Stimulated activated CD8-positive, alpha-beta memory T cell treated with anti-CD3 and anti-CD28 coated beads, Interleukin-7, amount 100 ng/mL, for 48 hours (primary cell): ENCODE results near the gene FAM53A.
"Not testable (repeated sequence)": the region's sequence is repeated elsewhere in the genome, so short reads cannot be mapped to it uniquely, and the experiment has no call there.

ENCODE experiments used
- DNase-seq, 2 donors: peaks; one replicate each; pipeline ENCODE4 v3.0.0-alpha.2; 2020; ENCODE audit warnings: low read depth in 1 of 2; ENCODE audit errors: extremely low read depth in 1 of 2

The FAM53A gene

DNA sequence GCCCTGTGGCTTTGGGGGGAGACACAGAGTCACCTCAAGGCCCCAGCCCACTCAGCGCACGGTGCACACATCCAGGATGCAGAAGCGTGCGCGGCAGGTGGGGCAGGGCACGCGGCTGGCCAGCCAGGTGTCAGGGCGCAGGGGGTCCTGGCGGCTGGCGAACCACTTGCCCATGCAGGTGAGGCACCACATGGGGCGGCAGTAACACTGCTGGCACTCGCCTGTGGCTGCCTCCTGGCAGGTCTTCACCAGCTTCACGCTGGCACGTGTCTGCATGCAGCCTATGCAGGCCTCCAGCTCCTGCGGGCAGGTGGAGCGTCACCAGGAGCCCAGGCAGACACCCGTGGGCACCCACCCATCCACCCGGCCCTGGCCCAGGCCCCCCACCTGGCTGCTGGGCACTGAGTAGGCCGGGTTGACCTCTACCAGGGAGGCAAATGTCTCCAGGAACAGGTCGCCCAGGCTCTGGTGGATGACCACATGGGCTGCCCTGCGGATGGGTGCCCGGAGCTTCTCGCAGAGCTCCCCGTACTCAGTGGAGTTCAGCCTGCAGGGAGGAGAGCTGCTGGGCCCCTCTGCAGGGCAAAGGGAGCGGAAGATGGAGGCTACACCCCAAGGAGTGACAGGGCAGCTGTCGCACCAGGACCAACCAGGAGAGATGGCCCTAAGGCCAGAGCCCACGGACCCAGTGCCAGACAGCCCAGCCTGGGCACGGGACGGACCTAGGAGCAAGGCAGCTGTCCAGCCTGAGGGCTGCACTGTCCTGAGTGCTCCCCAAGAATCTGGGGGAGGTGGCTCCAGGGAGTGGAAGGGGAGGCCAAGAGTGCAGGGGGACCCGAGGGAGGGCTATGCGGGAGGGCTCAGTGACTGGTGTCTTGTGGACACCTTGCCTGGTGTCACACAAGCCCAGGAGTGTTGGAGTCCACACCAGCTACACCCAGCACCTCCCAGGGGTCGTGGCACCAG is 33.3 kb upstream of the FAM53A start:
- DNase-seq, result no peak

DNA sequence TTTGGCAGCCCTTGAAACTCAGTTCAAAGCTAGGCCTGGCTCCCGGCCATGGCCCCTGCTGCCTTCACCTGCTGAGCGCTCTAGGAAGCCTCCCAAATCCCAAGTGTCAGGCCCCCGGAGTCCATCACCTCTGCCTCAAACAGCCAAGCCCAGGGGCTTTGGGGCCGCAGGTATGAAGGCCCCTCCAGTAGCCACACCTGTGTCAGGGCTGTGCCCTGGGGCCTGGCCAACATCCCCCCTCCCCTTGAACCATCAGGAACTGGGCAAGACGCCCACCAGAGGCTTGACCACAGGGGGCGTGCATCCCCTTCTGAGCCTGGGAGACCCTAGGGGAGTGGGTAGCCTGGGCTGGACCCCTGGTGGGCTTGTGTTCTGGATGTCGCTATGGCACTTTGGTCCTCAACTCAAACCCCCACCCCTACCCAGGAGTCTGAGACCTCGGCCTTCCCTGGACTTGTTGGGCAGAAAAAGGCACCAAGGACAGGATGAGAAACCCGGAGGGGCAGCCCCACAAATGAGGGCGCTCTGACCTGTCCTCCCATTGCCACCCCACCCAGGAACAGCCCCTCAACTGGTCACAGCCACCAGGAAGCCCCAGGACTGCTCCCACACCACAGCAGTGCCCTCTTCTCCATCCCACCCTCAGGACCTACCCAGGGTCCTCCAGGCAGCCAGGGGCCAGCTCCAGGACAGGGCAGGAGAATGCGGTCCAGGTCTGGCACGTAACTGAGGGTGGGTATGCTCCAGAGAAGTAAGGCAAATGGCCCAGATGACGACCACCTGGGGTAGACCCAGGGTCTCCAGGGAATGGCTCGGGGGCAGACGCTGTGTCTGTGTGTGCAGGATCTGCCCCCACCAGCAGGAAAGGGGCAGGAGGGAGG is 32.2 kb upstream of the FAM53A start:
- no peak for DNase-seq

DNA sequence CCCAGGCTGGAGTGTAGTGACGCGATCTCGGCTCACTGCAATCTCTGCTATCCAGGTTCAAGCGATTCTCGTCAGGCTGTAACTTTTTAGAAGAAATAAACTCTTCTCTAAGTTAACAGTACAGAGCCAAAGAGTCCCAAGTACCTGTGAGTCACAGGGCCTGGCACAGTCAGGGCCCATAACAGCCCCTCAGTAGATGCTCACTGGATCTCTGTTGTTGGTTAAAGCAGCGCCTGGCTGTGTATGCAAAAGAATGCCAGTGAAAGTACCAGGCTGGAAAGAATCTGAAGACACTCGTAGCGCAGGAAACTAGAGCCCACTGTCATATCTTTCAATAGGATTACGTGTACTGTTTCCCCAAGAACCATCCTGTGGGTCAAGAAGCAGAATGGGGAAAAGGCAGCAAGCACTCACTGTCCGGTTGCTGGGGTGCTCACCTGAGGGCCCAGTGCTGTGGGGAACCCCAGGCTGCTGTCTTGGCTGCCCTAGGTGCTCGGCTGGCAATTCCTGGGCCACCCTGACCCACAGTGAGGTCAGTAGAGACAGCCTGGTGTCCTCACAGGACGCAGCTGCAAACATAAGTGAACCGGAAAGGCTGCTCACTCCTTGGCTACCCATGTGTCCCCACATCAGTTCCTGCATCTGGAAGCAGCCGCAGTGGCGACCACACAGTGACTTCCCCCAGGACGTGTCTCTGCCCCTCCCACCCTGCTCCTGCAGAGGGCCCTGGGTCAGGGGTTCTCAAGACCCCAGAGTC is 31.1 kb upstream of the FAM53A start:
- no peak for DNase-seq

DNA sequence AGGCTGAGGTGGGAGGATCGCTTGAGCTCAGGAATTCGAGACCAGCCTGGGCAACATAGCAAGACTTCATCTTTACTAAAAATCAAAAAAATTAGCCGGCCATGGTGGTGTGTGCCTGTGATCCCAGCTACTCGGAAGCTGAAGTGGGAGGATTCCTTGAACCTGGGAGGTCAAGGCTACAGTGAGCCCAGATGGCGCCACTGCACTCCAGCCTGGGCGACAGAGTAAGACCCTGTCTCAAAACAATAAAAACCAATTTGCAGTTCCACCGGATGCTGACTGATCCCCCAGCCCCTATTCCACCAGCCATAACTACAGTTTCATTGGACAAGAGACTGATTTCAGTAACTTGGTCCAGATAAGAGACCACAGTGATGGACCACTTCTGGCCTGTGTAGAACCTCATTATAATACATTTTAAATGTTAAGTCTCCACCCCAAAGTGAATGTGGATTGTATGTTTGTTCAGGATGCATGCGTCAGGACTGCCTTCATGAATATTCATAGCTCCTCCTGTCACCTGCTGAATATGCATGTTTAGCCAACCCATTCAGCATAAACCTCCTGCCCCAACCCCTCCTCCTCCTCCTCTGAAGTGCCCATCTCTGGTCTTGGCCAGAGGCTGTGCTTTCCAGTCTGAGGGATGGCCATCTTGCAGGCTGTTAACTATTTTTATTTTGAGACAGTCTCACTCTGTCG is 30.3 kb upstream of the FAM53A start:
- DNase-seq, result no peak

DNA sequence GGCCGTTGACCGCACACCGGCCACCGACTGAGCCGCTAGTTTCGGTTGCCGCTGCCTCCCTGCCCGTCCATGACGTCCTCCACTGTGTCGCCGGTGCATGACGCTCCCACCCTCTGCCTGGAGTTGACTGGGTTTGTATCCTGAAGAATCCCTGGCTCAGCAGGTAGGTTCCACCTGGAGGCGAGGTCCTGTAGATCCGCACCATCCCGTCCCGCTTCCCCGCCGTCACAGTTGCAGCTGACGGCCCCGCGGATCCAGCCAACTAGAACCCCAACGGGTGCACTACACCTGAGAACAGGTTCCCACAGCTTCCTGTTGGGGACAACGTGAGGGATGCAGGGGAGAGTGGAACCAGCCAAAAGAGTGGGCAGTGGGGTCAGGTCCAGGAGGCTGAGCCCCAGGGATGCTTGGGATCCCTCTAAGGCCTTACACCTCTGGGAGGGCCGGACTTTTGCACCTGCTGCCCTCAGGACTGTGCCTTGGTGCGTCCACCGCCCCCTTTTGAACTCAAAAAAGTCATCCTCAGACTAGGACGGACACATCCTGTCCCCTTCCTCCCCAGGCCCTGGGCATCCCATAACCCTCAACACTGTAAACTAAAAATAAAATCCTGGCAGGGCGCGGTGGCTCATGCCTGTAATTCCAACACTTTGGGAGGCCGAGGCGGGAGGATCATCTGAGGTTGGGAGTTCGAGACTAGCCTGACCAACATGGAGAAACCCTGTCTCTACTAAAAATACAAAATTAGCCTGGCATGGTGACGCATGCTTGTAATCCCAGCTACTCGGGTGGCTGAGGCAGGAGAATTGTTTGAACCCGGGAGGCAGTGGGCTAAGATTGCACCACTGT is 29.1 kb upstream of the FAM53A start:
- no peak for DNase-seq

DNA sequence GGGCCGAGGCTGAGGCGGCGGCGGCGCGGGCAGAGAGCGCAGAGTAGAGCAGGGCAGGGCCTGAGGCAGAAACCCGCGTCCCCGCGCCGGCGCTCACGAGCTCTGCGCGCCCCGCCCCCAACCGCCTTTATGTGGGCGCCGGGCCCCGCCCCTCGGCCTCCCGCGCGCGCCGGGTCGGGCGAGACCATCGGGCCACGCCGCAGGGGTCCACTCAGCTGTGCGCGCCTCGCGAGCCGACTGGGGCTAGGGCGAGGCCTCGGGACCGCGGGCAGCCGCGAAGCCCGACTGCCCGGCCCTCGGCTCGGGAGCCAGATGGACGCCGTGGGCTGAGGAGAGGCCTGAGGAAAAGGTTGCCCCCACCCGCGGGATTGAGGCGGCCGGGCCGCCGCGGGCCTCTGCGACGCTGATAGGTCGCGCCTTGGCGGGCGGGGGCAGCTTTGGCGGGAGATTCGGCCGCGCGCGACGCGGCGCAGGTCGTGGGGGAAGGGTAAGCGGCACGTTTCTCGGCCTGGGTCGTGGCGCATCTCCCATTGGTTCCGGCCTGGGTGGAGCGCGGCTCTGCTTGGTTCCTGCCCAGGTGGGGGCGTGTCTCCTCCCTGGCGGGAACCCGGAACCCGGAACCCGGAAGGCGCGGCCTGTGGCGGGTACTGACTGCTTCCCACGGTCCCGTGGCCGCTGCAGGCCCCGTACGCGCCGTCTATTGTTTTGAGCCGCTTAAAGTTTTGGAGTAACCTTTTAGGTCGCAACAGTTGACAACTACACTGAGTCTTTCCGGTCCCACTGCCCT is 28.3 kb upstream of the FAM53A start, which contains the start of gene SLBP:
Gene SLBP, minus strand, starts transcription at position 104 of the 787 bp plus-strand sequence. CDS start 131 bp downstream, outside the sequence.
- peak; percentile 98 to 99 for DNase-seq

DNA sequence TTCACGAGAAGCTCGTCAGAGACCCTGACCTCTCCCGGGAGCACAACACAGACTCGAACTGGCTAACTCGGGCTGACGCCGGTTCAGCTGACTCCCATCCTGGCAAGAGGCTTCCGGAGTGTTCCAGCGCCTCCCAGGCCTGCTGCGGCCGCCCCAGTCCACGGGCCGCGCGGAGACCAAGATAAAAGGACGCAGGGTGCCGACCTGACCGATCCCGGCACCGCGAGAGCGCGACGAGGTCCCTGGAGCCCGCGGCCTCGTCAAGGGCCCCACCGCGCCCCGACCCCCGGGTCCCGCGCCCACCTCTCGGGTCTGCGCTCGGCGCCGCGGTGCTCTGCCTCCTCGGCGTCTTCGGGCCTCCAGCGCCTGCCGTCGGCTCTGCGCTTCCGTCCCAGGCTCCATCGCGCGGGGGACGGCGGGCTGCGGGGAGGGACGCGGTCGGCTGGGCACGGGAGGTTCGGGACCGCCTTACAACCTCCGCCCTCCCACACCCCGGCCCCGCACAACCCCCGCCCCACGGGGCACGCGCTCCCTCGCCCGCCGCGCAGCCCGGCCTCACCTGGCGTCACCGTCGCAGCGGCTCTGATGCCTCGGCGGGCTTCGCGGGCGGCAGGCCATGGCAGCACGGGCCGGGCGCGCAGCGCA is 27.6 kb upstream of the FAM53A start:
- no peak for DNase-seq

DNA sequence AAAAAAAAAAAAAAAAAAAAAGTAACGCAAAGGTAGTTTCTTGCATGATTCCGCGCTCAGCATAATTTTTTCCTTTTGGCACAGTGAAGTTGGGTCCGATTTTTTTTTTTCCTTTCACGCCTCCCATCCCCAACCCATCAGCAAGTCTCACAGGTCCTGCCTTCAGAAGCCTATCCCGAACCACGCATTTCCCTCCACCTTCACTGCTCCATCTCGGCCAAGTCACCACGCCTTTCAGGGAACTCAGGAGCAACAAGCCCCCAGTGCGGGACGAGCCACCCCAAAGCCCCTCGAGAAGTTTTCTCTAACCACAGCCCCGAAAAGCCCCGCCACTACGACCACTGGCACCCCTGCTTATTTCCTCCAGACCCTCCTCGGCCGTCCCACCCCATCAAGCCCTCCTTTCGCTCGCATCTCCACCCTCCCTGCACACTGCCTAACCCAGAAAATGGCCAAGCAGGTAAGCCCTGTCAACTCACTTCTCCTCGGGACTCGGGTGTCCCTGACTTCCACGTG is 27.0 kb upstream of the FAM53A start:
- DNase-seq, result no peak

DNA sequence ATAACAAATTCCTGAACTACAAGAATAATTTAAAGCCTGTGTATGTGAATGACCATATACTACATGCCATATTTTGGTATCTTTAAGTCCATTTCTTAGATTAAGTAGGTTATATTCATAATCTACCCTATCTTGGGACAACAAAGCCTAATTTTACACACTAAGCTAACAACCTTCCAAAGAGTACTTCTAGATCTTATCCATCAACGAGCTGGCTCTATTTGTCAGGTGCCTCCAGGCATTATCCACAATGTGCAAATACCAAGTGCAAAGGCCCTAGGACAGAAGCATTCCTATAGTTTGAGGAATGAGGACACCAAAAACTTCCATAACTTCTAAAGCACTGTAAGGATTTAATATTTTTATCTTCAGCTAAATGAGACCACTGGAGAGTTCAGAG is 24.5 kb upstream of the FAM53A start:
- no peak for DNase-seq

DNA sequence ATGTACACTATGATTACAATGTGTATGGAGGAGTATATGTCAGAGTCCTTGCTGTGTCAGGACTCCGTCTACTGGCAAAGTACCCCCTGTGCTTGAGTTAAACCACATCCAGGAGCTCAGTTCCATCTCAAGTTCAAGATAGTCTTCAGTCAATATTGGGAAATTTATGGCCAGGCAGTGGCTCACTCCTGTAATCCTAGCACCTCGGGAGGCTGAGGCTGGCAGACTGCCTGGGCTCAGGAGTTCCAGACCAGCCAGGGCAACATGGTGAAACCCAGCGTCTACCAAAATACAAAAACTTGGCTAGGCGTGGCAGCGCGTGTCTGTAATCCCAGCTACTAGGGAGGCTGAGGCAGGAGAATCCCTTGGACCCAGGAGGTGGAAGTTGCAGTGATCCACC is 22.2 kb upstream of the FAM53A start:
- no peak for DNase-seq

DNA sequence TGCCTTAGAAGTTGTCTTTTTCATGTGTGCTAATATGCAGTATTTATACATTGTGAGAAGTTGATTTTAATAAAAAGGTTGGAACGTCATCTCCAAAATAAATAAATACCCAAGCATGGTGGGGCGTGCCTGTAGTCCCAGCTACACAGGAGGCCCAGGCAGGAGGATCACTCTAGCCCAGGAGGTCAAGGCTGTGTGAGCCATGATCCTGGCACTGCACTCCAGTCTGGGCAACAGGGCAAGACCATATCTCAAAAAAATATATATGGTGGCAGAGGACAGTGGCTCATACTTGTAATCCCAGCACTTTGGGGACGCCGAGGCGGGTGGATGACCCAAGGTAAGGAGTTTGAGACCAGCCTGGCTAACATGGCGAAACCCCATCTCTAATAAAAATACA is 21.6 kb upstream of the FAM53A start:
- no peak for DNase-seq

DNA sequence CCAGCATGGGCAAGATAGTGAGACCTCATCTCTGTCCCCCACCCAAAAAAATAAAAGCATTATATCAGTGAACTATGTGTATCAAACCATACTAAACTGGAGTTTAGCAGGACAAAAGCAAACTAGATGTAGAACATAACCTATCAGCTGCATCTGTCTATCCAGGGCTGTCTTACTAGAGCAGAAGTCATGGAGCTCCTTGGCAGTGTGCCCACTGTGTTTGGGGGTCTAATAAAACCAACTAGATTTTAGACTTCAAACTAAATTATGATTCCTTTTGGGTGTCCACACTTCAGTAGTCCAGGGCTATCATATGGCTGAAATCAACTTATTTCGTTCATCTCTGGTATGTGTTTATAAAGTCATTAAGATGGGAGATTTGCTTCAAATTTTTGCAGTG is 19.8 kb upstream of the FAM53A start:
- no peak for DNase-seq

DNA sequence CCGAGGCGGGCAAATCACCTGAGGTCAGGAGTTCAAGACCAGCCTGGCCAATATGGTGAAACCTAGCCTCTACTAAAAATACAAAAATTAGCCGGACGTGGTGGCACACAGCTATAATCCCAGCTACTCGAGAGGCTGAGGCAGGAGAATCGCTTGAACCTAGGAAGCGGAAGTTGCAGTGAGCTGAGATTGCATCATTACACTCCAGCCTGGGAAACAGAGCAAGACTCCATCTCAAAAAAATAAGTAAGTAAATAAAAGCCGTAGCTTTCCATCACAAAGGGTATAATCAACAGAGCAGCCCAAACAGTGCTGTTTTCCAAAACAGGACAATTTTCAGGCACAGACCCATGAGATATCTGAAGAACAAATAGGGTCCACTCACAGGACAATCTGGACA is 17.6 kb upstream of the FAM53A start:
- DNase-seq, result not testable (repeated sequence)

DNA sequence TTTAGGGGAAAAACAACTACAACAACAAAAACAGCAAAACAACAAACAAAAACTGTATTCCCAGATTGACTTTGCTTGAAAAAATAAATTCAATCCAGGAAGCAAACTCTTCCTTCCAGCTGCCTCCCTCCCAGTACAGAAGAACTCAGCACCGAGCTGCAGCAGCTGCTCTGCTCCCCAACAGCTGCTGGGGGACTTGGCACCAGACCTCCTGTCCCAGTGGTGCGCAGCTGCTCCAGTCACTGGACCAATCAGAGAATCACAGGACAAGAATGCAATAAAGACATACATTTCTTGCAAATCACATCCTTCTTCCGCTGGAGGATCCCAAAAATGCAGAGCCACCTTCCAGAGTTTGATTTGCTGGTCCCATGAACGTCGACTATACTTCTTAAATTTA is 11.8 kb upstream of the FAM53A start:
- DNase-seq, result no peak

DNA sequence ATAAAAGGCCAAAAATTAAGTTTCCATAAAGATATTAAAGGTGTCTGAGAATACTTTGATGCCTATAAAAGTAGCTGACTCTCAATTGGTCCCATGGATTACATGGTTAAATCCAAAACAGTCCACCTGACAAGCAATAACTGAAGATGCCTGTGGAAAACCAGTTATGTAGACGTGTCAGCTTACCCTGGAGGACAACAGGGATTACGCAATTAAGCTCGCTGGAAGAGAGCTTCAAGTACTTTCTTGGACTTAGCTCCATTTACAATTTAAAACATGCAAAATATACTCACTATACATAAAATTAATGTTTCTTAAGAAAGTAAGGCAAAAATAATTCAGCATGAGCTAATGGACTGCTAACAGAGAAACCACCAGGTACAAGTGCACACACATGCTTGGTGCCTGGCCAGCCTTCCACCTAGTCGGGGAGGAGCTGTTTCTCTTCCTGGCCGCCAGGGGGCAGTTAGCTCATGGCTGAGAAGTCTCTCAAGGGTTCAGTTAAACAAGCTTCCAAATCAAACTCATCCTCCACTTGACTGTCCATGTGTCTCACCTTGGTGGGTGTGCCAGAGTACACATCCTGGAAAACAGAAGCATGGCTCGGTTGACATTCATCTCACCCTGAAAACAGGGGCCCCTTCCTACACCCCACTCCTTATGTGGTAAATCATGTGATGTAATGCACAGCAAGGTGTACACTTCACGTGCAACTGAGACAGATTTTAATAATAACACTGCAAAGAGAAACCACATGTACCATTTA is 9.2 kb upstream of the FAM53A start:
- DNase-seq, result peak; percentile 36 to 37

DNA sequence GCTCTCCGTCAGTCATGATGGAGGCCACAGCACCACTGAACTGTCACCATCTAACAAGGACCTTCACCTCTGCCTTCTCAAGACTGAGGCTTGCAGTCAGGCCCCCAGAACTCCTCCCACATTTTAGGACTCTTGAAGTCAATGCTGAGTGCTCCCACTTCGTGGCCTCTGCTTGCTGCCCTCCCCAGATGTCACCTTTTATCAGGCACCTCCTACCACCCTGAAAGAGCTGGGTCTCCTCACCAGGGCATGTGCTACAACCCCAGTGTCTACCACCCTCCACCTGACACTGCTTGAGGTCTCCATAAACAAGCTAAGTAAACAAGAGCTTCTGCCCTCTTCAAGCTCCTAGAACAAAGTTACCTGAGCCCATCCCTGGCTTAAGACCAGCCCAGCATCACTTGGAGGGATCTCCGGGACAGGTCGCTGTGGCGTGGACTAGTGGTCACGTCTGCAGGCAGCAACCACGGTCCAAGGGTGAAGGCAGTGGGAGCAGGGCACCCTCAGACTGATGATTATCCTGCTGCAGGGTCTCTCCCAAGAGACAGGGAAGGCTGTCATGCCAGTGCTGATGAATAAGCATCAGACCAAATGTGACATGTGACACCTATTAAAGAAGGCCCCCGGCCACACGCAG is 7.7 kb upstream of the FAM53A start:
- no peak for DNase-seq

DNA sequence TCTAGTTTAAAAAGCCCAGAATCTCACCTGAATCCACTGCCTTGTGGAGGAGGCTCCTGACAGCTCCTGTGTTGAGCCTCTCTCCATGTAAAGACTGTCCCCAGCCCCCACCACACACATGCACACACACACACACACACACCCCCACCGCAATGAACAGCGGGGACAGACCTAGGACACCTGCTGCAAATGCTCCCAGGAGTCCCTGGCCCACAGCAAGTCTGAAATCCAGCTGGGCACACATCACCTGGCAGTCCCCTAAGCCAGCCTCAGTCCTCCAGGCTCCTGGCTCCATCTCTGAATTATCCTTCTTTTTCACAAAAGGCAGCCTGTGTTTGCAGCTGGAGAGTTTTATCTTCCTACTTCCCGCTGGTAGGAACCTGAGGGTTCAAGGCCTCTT is 6.6 kb upstream of the FAM53A start:
- DNase-seq, result no peak
